ENCODE measurements around the gene AUTS2.
A peak's percentile ranks its signal among the peaks of the same experiment; 100 is the strongest.

The AUTS2 gene

DNA sequence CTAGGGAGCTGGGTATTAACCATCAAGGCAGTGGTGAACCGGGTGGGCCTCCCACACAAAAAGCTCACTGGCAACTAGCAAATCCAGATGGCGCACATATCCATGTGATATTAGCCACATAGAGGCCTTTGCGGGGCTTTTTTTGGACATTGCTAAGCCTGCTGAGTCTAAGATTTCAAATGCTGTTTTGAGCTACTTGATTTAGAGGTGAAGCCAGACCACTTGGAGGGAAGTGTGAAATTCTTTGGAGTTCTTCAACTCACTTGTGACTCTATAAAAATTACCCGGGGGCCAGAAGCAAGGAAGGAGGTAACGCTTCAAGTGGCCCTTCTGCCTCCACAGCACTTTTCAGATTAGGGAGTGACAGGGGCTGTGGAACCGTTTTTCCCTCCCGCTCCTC lies 913.9 kb downstream of the AUTS2 start:
- Mint-ChIP-seq H3K27me3 (ENCODE audit: low read depth) (peaks cover 7% of the 10 kb centered on the region), H3K4me3 (peak overlapping the region in 1 of 3 experiments; percentile 35), H3K9me3 (peaks cover 4% of the 10 kb centered on the region), H3K27ac (peak overlapping the region; percentile 32 to 92 (median 73)), H3K4me1 (peaks cover 17% of the 10 kb centered on the region), H3K36me3 (ENCODE audit: low read depth) (no peaks in the 10 kb centered on the region)
- TF ChIP-seq, protein P1, sequence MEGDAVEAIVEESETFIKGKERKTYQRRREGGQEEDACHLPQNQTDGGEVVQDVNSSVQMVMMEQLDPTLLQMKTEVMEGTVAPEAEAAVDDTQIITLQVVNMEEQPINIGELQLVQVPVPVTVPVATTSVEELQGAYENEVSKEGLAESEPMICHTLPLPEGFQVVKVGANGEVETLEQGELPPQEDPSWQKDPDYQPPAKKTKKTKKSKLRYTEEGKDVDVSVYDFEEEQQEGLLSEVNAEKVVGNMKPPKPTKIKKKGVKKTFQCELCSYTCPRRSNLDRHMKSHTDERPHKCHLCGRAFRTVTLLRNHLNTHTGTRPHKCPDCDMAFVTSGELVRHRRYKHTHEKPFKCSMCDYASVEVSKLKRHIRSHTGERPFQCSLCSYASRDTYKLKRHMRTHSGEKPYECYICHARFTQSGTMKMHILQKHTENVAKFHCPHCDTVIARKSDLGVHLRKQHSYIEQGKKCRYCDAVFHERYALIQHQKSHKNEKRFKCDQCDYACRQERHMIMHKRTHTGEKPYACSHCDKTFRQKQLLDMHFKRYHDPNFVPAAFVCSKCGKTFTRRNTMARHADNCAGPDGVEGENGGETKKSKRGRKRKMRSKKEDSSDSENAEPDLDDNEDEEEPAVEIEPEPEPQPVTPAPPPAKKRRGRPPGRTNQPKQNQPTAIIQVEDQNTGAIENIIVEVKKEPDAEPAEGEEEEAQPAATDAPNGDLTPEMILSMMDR (IDR thresholded peaks at IDR 0.05; ENCODE audit: unreplicated experiment in 3 of 3): no peak

DNA sequence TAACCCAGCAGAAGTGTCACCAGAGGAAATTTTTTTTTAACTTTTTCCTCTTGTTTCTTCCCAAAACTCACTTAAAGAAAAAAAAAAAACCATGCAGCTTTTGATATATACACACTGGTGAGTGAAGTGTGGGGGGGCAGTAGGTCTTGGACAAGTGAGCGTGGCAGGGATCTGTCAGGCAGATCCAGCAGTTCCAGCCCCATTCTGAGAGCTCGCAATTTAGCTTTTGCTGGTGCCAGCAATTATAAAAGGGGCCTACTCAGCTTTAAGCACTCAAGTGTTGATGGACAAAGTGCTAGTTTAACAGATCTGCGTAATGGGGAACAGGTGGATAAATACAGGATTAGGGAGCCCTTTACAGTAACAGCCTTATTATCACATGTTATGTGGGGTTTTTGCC lies 914.5 kb downstream of the AUTS2 start:
- Mint-ChIP-seq H3K27me3 (ENCODE audit: low read depth) (peaks cover 7% of the 10 kb centered on the region), H3K4me3 (no peak overlapping the region), H3K27ac (peak overlapping the region; percentile 32 to 92 (median 45)), H3K9me3 (peaks cover 4% of the 10 kb centered on the region), H3K4me1 (peaks cover 17% of the 10 kb centered on the region), H3K36me3 (ENCODE audit: low read depth) (no peaks in the 10 kb centered on the region)
- TF ChIP-seq, protein P1 (IDR thresholded peaks at IDR 0.05; ENCODE audit: unreplicated experiment in 3 of 3): no peak

DNA sequence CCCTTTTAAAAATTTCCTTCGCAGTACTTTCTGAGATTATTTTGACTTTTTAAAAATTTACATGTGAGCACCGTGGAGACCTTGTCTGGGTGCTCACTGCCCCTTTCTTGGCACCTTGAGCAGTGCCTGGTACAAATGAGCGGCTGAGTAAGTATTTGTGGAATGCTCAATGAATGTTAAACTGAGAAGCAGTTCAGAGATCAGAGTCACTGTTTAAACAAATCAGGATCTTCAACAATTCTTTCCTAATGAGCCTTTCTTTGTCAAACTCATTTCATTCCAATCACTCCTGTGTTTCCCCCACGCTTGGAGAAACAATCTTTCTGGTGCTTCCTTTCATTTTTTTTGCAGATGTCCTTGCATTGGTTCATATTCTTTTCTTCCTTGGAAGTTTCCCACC lies 922.3 kb downstream of the AUTS2 start:
- H3K36me3 Mint-ChIP-seq (ENCODE audit: low read depth): peaks cover 4% of the 10 kb centered on the region
- peaks cover 20% of the 10 kb centered on the region for H3K4me1 Mint-ChIP-seq
- peak overlapping the region in 1 of 3 experiments; percentile 19 for H3K27ac Mint-ChIP-seq
- no peaks in the 10 kb centered on the region for H3K9me3 Mint-ChIP-seq
- TF ChIP-seq, protein P1 (IDR thresholded peaks at IDR 0.05; ENCODE audit: unreplicated experiment in 3 of 3): no peak
- H3K4me3 Mint-ChIP-seq: no peak overlapping the region
- no peaks in the 10 kb centered on the region for H3K27me3 Mint-ChIP-seq (ENCODE audit: low read depth)

DNA sequence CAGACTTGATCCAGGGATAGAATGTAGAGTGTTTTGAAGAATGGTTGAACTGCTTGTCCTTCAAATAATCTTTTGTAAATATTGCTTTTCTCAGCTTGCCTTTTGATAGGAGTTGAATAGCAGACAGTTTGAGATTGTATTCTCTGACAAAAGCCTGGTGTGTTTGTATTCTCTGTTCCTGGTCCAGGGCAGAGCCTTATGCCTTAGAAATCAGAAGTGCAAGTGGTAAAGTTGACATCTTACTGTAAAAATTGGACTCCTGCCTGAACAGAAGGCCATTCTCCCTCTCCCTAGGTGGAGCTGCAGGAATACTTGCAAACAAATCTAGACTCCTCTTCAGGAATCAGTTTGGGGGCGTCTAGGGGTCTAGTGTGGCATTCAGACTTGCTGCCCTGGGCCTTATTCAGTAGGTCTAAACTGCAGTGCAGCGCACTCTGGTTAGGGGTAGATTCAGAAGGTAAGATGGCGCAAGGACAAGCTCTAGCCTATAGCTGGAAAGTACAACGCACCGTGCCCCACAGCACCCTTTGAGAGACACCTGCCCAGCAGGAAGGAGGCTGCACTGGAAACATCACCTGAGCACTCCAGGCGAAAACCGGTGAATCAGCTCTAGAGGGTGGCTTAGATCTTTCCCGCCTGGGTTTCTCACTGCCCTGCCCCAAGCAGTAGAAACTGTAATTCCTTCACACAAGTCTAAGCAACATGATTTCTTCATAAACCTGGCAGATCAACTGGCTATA lies 925.1 kb downstream of the AUTS2 start:
- no peaks in the 10 kb centered on the region for H3K9me3 Mint-ChIP-seq
- TF ChIP-seq, protein P1 (IDR thresholded peaks at IDR 0.05; ENCODE audit: unreplicated experiment in 3 of 3): no peak
- H3K27ac Mint-ChIP-seq: no peak overlapping the region
- H3K36me3 Mint-ChIP-seq (ENCODE audit: low read depth): peaks cover 12% of the 10 kb centered on the region
- no peak overlapping the region for H3K4me3 Mint-ChIP-seq
- H3K4me1 Mint-ChIP-seq: peaks cover 35% of the 10 kb centered on the region
- no peaks in the 10 kb centered on the region for H3K27me3 Mint-ChIP-seq (ENCODE audit: low read depth)

DNA sequence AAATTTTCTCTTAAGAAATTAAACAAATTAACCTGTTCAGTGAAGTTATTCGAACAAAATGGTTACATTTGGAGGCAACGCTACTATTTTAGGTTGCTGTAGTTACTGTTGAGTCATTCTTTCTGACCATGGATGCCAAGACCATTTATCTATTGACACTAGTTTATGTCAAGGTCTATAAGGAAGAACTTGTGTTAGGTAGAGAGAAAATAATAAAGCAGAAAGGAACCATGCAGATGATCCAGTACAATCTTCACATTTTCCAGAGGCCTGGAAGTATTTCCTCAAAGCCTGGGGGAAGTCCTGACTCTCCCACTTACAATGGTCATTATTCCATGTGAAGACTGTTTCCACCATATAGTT lies 925.7 kb downstream of the AUTS2 start:
- Mint-ChIP-seq H3K27ac (no peak overlapping the region), H3K9me3 (no peaks in the 10 kb centered on the region), H3K4me3 (no peak overlapping the region), H3K4me1 (peaks cover 40% of the 10 kb centered on the region), H3K36me3 (ENCODE audit: low read depth) (peaks cover 12% of the 10 kb centered on the region), H3K27me3 (ENCODE audit: low read depth) (no peaks in the 10 kb centered on the region)
- TF ChIP-seq, protein P1 (IDR thresholded peaks at IDR 0.05; ENCODE audit: unreplicated experiment in 3 of 3): no peak

DNA sequence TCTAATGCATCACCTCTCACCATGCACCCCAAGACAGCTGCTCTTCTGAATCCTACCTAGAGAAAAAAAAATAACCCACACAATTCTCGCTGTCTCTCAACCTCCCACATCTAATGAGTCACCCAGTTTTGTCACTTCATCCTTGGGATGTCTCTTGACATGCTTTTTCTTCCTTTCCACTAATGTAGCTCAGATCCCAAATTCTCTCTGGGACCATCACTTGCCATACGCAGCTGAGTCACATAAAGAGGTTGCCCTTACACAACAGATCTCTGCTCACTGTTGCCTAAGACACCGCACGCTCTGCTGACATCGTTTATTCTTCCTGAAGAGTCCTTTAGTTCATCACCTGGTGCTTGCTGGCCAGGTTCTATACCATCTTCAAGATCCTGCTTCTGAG lies 927.7 kb downstream of the AUTS2 start:
- peaks cover 42% of the 10 kb centered on the region for H3K4me1 Mint-ChIP-seq
- H3K27ac Mint-ChIP-seq: no peak overlapping the region
- H3K27me3 Mint-ChIP-seq (ENCODE audit: low read depth): no peaks in the 10 kb centered on the region
- no peak overlapping the region for H3K4me3 Mint-ChIP-seq
- peaks cover 12% of the 10 kb centered on the region for H3K36me3 Mint-ChIP-seq (ENCODE audit: low read depth)
- H3K9me3 Mint-ChIP-seq: peaks cover 3% of the 10 kb centered on the region
- TF ChIP-seq, protein P1 (IDR thresholded peaks at IDR 0.05; ENCODE audit: unreplicated experiment in 3 of 3): no peak
